Measurements from ENCODE around the gene GDF2.

Gene GDF2

DNA sequence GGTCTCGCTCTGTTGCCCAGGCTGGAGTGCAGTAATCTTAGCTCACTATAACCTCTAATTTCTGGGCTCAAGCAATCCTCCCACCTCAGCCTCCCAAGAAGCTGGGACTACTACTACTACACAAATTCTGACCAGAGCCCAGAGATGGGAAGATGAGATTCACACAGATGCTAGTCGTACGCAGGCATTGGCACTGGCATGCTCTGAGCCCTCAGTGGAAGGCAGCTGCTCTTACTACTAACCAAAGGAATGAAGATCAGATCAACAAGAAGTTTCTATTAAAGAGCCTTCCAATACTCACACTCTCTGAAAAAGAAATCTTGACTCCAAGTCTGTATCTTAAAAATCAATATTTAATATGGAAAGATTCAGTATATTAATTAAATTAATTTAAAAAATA lies 10.7 kb downstream of the GDF2 start:
- DNase-seq (ENCODE audit: low spot score) = no peak

DNA sequence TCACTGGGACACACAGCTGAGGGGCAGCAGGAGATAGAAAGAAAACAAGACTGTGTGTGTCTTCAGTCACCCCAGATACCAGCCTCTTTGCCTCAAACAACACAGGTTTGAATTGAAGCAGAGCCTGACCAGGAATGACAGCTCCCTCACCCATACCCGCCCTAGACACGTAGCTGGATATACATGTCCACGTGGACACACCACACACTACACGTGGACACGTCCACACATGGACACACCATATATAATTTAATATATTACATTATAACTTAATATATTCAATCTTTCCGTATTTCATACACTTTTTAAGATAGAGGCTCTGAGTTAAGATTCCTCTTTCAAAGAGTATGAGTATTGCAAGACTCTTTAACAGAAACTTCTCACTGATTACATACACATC lies 11.3 kb downstream of the GDF2 start:
- no peak for DNase-seq (ENCODE audit: low spot score)

DNA sequence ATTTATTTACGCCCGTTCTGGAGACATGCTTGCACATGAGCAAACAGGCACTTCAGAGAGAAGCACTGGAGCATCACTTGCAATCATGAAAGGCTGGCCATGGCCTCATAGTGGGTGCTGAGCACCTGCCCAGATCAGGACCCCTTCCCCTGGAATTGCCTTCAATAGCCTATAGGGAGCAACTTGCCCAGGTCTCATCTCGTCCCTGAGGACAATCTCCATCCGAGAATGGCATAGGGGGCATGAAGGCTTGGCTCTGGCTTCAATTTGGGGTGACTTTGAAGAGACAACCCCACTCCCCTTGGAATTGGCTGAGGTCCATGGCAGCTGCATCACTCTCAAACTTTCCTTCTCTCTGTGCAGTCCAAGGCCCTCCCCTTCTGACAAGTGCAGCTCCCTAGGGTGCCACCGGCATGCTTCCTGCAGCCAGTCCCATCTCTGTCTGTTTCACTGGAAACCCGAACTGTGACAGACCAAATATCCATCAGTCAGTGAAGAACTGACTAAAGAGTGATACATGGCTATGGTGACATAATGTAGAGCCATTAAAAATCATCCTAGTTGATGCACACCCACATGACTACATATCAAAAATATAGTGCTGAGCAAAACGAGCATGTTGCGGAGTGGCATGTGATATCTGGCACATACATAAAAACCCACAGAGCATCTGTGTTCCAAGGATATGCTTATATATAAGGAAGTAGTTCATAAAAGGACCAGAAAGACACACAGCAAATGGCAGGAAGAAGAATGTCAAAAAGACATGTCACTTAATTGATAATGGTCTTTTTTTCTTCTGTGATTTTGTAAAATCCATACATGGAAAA lies 12.4 kb downstream of the GDF2 start:
- DNase-seq (ENCODE audit: low spot score) = no peak

DNA sequence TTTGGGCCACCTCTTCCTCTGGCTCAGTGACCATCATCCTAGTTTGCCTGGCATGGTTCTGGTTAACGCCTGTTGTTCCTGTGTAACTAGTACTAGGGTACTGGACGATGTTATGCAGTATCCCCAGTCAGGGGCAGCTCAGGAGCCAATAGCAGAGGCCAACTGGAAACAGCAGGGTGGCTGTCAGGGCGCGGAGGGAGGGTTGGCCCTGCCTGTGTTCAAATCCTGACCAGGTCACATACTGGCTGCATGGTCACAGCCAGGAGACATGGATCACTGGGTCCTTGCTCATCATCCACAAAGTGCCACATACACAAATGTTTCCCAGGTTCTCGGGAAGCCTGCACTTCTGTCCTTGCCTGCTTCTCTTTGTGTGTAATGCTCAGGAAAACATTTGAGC lies 13.7 kb downstream of the GDF2 start:
- DNase-seq (ENCODE audit: low spot score) = no peak

DNA sequence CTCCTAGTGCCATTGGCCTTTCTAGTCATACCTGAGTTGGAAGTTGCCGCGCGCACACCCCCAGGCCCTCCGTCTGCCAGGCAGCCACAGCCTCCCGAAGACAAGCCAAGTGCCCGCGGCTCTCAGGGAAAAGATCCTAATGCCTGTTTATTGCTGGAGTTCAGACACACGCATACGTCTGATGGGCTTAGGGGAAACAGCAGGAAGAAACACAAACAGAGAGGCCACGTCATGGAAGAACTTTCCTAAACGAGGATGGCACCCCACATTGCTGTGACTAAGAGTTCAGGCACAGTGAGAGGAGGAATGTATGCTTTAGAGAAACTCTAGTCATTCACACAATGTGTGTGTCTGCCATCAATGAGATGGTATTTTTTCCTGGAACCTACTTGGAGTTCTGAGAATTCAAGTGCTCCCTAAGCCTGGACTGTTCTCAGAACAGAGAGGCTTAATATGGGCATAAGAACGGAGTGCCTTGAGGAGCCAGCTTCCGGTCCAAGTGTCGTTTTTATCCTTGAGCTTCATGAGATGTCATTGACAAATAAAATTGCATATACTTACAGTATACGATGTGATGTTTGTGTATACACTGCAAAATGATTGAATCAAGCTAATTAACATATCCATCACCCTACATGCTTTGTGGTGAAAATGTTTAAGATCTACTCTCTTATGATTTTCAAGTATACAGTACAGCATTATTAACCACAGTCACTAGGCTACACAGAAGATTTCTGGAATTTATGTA lies 14.3 kb downstream of the GDF2 start:
- no peak for DNase-seq (ENCODE audit: low spot score)

DNA sequence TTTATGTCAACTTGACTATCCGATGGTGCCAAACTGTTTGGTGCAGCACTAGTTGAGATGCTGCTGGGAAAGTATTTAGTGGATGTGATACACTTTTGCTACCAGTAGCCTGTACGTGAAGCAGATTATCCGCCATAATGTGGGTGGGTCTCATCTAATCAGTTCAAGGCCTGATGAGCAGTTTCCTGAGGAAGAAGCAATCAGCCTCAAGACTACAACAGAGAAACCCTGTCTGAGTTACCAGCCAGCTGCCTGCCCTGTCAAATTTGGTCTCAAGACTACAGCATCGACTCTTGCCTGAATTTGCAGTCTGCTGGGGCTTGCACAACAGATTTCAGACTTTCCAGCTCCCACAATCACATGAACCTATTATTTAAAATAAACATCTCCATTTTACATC lies 15.1 kb downstream of the GDF2 start:
- no peak for DNase-seq (ENCODE audit: low spot score)

DNA sequence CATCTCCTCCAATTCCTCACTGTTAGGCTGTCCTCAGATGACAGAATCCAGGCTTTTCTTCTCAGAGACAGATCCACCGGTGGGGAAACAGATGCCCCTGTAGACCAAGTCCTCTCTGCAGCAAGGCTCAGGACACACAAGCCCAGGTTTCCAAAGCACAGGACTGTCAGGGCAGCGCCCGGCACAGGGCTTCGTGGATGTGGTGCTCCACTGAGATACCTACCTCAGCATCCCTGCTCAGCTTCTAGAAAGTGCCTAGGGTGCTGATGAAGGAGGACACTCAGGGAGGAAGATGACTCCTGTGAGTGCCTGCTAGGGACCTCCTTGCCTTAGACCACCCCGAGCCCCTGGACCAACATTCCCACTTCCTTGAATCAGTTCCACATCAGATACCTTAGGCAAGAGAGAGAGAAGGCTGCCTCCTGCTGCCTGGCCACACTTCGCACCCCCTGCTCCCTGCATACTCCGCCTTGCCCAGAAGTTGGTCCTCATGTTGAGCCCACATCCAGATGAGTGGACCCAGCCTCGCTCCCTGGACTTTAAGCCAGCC lies 17.0 kb downstream of the GDF2 start:
- DNase-seq (ENCODE audit: low spot score) = no peak

DNA sequence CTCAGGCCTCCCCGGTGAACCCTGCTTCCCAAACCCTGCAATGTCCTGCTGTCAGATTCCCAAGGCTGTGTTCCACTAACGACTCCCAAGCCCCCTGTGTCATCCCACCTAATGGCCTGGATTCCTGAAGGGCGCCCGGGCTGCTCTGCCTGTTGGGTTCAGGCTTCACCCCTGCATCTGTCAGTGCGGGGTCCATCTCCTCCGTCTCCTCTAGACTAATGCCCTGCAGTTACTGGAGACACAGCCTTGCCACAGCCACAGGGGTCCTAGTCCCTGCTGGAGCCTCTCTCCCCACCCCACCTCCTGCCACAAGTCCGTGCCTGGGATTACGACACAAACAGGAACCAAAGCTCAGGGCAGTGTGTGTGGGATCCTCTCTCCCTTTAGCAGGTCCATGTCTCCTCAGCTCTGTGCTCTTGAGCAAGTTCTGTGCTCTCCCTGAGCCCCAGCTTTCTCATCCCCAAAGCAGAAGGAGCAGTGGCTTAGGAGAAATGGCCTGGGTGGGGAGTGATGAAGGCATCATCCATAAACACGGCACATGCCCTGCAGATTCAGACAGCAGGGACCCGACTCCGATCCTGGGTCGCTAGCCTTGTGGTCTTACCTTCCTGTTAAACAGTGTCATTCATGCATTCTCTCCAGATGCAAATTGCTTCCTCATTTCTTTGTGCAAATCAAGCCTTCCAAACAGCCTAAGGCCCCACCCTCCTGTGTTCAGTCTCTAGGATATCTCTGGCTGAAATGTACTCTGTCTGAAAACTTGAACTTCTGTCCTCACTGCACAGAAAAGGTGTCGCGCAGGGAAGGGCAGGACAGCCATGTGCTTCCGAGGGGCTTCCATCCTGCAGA lies 17.7 kb downstream of the GDF2 start:
- no peak for DNase-seq (ENCODE audit: low spot score)

DNA sequence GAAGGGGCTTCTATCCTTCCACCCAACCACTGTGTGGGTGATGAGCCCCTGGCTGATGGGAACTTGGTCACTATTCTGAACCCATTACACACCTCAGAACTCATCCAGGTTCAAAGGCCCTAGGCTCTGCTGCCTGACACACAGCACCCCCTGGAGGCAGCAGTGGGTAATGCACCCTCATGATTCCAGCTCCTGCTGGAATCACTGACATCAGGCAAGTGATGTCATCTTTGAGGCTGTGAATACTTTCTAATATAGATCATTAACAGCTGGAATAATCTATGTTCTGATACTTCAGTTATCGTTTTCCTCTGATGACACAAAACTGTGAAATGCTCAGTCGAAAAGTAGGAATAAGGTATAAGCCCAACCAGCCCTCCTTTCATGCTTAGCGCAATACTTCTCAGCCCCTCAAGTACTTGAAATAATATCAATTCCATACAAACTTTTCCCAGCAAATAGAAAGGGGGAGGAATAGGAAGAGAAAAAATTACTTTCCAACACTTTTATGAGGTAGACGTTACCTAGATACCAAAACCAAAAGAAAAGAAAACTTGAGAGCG lies 18.4 kb downstream of the GDF2 start:
- peak; percentile 88 for DNase-seq (ENCODE audit: low spot score)

DNA sequence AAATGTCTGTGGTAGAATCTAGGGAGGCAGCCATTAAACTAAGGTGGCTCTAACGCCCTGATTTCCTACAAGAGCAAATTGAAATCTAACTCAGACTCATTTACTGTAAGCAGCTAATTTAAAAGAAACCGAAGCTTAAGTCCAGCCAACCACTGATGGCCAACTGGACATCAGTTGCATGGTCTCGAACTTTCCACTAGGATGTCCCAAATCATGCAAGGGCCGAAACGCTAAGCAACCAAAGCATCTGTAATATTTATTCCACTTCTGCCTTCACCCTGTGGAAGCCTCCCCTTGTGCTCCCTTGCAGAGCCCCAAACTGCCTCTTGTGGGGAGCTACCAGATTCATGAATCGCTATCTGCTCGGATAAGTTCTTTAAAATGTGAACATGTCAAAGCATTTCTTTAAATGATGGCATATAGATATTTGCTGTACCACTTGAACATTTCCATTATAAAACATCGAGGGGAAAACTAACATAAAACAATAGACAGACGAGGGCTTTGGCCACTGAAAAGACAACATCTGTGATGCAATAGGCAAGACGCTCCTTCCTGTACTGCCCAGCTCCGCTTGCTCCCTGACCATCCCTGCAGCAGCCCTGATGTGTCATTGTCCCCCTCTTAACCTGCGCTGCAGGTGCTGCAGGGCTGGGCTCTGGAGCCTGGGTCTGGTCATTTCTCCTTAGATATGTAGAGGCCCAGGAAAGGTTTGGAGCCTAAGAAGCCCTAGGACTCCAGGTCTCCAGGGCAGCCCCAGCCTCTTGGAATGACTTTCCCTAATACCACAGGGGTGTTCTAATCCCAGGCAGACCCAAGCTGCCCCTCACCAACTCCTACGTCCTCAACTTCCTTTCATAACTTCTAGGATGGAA lies 23.0 kb downstream of the GDF2 start:
- DNase-seq (ENCODE audit: low spot score) = no peak

DNA sequence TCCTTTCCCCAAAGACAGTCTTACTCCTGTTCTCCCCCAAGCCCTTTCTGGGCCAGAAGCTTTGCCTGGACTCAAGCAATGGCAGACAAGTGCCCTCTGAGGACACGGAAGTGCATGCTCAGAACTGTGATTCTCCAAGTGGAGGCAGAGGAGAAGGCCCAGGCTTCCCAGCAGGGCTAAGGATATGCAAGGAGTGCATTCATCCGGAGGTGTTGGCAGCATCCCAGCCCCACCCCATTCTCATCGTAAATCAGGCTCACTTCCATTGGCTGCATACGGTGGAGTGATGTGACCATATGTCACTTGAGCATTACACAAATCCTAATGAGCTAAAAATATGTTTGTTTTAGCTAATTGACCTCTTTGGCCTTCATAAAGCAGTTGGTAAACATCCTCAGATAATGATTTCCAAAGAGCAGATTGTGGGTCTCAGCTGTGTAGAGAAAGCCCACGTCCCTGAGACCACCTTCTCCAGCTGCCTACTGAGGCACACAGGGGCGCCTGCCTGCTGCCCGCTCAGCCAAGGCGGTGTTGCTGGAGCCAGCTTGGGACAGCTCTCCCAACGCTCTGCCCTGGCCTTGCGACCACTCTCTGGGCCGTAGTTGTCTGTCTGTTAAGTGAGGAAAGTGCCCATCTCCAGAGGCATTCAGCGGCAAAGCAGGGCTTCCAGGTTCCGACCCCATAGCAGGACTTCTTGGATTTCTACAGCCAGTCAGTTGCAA lies 24.5 kb downstream of the GDF2 start:
- no peak for DNase-seq (ENCODE audit: low spot score)

DNA sequence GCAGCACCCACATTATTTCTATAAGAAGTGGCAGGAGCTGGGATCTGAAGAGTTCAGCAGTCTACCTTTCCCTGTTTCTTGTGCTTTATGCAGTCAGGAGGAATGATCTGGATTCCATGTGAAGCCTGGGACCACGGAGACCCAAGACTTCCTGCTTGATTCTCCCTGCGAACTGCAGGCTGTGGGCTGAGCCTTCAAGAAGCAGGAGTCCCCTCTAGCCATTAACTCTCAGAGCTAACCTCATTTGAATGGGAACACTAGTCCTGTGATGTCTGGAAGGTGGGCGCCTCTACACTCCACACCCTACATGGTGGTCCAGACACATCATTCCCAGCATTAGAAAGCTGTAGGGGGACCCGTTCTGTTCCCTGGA lies 25.0 kb downstream of the GDF2 start:
- no peak for DNase-seq (ENCODE audit: low spot score)

DNA sequence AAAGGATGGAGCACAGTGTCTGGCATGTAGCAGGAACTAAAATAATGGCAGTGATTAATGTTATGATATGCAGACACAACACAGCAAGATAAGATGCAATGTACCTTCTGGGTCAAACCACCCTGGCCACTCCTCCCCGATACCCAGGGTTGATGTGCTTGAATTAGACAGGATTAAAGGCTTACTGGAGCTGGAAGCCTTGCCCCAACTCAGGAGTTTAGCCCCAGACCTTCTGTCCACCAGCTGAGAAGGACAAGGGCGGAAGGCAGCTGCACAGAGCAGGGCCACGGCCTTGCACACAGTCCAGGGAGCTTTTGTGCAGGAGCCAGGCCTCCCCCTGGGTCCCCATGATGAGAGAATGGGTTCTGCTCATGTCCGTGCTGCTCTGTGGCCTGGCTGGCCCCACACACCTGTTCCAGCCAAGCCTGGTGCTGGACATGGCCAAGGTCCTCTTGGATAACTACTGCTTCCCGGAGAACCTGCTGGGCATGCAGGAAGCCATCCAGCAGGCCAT lies 25.9 kb downstream of the GDF2 start, which contains the start of gene RBP3:
Gene RBP3 (plus strand): TSS at position 226 of the 514 bp plus-strand sequence. CDS start 122 bp downstream, at position 348.
- no peak for DNase-seq (ENCODE audit: low spot score)

DNA sequence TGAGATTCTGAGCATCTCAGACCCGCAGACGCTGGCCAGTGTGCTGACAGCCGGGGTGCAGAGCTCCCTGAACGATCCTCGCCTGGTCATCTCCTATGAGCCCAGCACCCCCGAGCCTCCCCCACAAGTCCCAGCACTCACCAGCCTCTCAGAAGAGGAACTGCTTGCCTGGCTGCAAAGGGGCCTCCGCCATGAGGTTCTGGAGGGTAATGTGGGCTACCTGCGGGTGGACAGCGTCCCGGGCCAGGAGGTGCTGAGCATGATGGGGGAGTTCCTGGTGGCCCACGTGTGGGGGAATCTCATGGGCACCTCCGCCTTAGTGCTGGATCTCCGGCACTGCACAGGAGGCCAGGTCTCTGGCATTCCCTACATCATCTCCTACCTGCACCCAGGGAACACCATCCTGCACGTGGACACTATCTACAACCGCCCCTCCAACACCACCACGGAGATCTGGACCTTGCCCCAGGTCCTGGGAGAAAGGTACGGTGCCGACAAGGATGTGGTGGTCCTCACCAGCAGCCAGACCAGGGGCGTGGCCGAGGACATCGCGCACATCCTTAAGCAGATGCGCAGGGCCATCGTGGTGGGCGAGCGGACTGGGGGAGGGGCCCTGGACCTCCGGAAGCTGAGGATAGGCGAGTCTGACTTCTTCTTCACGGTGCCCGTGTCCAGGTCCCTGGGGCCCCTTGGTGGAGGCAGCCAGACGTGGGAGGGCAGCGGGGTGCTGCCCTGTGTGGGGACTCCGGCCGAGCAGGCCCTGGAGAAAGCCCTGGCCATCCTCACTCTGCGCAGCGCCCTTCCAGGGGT lies 26.6 kb downstream of the GDF2 start:
- no peak for DNase-seq (ENCODE audit: low spot score)

DNA sequence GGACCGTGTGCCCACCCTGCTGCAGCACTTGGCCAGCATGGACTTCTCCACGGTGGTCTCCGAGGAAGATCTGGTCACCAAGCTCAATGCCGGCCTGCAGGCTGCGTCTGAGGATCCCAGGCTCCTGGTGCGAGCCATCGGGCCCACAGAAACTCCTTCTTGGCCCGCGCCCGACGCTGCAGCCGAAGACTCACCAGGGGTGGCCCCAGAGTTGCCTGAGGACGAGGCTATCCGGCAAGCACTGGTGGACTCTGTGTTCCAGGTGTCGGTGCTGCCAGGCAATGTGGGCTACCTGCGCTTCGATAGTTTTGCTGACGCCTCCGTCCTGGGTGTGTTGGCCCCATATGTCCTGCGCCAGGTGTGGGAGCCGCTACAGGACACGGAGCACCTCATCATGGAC lies 27.3 kb downstream of the GDF2 start:
- DNase-seq (ENCODE audit: low spot score) = no peak

DNA sequence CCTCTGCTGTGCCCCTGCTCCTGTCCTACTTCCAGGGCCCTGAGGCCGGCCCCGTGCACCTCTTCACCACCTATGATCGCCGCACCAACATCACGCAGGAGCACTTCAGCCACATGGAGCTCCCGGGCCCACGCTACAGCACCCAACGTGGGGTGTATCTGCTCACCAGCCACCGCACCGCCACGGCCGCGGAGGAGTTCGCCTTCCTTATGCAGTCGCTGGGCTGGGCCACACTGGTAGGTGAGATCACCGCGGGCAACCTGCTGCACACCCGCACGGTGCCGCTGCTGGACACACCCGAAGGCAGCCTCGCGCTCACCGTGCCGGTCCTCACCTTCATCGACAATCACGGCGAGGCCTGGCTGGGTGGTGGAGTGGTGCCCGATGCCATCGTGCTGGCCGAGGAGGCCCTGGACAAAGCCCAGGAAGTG lies 27.7 kb downstream of the GDF2 start:
- DNase-seq (ENCODE audit: low spot score) = no peak

DNA sequence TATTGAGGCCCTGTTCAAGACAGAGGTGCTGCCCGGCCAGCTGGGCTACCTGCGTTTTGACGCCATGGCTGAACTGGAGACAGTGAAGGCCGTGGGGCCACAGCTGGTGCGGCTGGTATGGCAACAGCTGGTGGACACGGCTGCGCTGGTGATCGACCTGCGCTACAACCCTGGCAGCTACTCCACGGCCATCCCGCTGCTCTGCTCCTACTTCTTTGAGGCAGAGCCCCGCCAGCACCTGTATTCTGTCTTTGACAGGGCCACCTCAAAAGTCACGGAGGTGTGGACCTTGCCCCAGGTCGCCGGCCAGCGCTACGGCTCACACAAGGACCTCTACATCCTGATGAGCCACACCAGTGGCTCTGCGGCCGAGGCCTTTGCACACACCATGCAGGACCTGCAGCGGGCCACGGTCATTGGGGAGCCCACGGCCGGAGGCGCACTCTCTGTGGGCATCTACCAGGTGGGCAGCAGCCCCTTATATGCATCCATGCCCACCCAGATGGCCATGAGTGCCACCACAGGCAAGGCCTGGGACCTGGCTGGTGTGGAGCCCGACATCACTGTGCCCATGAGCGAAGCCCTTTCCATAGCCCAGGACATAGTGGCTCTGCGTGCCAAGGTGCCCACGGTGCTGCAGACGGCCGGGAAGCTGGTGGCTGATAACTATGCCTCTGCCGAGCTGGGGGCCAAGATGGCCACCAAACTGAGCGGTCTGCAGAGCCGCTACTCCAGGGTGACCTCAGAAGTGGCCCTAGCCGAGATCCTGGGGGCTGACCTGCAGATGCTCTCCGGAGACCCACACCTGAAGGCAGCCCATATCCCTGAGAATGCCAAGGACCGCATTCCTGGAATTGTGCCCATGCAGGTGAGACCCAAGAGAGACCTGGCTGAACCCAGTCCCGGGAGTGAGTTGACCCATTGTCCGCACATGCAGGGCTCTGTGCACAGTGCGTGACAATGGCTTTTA lies 28.7 kb downstream of the GDF2 start:
- no peak for DNase-seq (ENCODE audit: low spot score)
